Natural killer cell (primary cell): ENCODE data around the gene IKZF2. TPM values are rescaled to one million over a fixed set of nuclear protein-coding genes. Genes with fewer than 3 reads are reported as not detected.

Source experiments
- ATAC-seq, 3 donors: fragments of 150-1000 bp in 2 of 3; fragments of 200-7000 bp in 1 of 3; cut with Tn5 transposase; 1 replicate in 1 of 3; 2 replicates in 2 of 3; pipeline ENCODE4 v1.10.0; 2021; ENCODE audit warnings: mild to moderate bottlenecking in 2 of 3, moderate library complexity in 2 of 3
- DNase-seq, 2 donors: peaks; one replicate each; pipeline versions ENCODE4 v3.0.0 to v3.0.0-alpha.2; 2013 to 2021; ENCODE audit warnings: mixed read lengths in 1 of 2
- H3K27ac ChIP-seq: one replicate; pipeline ENCODE4 v1.5.1; 2013; ENCODE audit warnings: mild to moderate bottlenecking, low read length
- H3K27me3 ChIP-seq: one replicate; pipeline ENCODE4 v1.6.1; 2013; ENCODE audit warnings: low read length; ENCODE audit not compliant: control insufficient read depth, insufficient read depth
- H3K36me3 ChIP-seq: one replicate; pipeline ENCODE4 v1.6.1; 2013; ENCODE audit warnings: low read length; ENCODE audit not compliant: control insufficient read depth, insufficient read depth
- H3K4me1 ChIP-seq: one replicate; pipeline ENCODE4 v1.6.1; 2013; ENCODE audit warnings: low read length; ENCODE audit not compliant: control insufficient read depth, insufficient read depth
- H3K4me3 ChIP-seq: one replicate; pipeline ENCODE4 v1.5.1; 2013; ENCODE audit warnings: low read length
- H3K9me3 ChIP-seq: one replicate; pipeline ENCODE4 v1.6.1; 2013; ENCODE audit warnings: low read length; ENCODE audit not compliant: control insufficient read depth, insufficient read depth
- H3K27ac Mint-ChIP-seq, 2 donors: one replicate each; pipeline ENCODE4 v1.8.0; 2022; ENCODE audit warnings: mild to moderate bottlenecking in 2 of 2, mixed read lengths in 2 of 2, moderate library complexity in 1 of 2
- H3K27me3 Mint-ChIP-seq, 2 donors: one replicate each; pipeline ENCODE4 v1.8.0; 2022; ENCODE audit warnings: low read depth in 2 of 2, mixed read lengths in 2 of 2
- H3K36me3 Mint-ChIP-seq: one replicate; pipeline ENCODE4 v1.8.0; 2022; ENCODE audit warnings: mixed read lengths
- H3K4me1 Mint-ChIP-seq, 2 donors: one replicate each; pipeline ENCODE4 v1.8.0; 2022; ENCODE audit warnings: mixed read lengths in 2 of 2
- H3K4me3 Mint-ChIP-seq: one replicate; pipeline ENCODE4 v1.8.0; 2022; ENCODE audit warnings: mild to moderate bottlenecking, moderate library complexity, mixed read lengths
- H3K9me3 Mint-ChIP-seq, 2 donors: one replicate each; pipeline ENCODE4 v1.8.0; 2022; ENCODE audit warnings: mixed read lengths in 2 of 2
- CTCF ChIP-seq: fragments of 200-600 bp; IDR thresholded peaks from one replicate; pipeline ENCODE4 v1.8.0; 2022; ENCODE audit warnings: antibody characterized with exemption
- WGBS: methylation state at CpG from one replicate; pipeline ENCODE4 v1.1.7; 2013; ENCODE audit warnings: missing lambda C conversion rate; ENCODE audit not compliant: insufficient coverage; 5-methylcytosine and 5-hydroxymethylcytosine counted together
- intact Hi-C: fragments of 100-400 bp; cut with micrococcal nuclease; formaldehyde crosslinking; loops from one replicate; pipeline ENCODE4 v1.14.2; 2022
- total RNA-seq, 4 donors: library from RNA; stranded (reverse); fragments of 120-200 nt in 1 of 4; gene quantifications; one replicate each; pipeline versions ENCODE4 v1.2.3 to v1.2.4, GENCODE V29; 2013 to 2022

The IKZF2 gene
- total RNA-seq, 3 donors from 2014 or later (not counting 1 experiment from before 2014, with no cell fraction given), result 74.4 to 162 (median 133) TPM

- H3K4me1 Mint-ChIP-seq, result no peaks in the 10 kb centered on the region
- ATAC-seq (no peak), DNase-seq (no peak)
Measured at GRCh38 chr2:213164263-213164662, 12.9 kb upstream of the IKZF2 start.

GRCh38 chr2:213162516-213163118, 11.2 kb upstream of the IKZF2 start:
- intact Hi-C loops, result no loop called here
- no peak overlapping the region for H3K4me3 ChIP-seq
- Mint-ChIP-seq H3K9me3 (no peaks in the 10 kb centered on the region), H3K27me3 (no peaks in the 10 kb centered on the region), H3K4me3 (no peak overlapping the region), H3K36me3 (no peaks in the 10 kb centered on the region), H3K4me1 (no peaks in the 10 kb centered on the region), H3K27ac (no peak overlapping the region)
- DNase-seq, result no peak
- no peaks in the 10 kb centered on the region for H3K27me3 ChIP-seq
- no peak for TF ChIP-seq CTCF
- no peak for ATAC-seq
- H3K36me3 ChIP-seq, result no peaks in the 10 kb centered on the region
- H3K9me3 ChIP-seq, result no peaks in the 10 kb centered on the region
- H3K27ac ChIP-seq, result no peak overlapping the region
- WGBS, result no CpG with 5 or more reads among the region's 3 CpGs
- H3K4me1 ChIP-seq, result no peaks in the 10 kb centered on the region

More at GRCh38 chr2:213164263-213164662, 12.9 kb upstream of the IKZF2 start:
- no peaks in the 10 kb centered on the region for H3K9me3 Mint-ChIP-seq
- no peaks in the 10 kb centered on the region for H3K4me1 ChIP-seq
- H3K9me3 ChIP-seq, result no peaks in the 10 kb centered on the region
- no peak overlapping the region for H3K4me3 ChIP-seq
- H3K27me3 ChIP-seq, result no peaks in the 10 kb centered on the region
- H3K36me3 ChIP-seq, result no peaks in the 10 kb centered on the region
- no peaks in the 10 kb centered on the region for H3K36me3 Mint-ChIP-seq
- no peak overlapping the region for H3K4me3 Mint-ChIP-seq
- no peak for TF ChIP-seq CTCF
- H3K27ac ChIP-seq, result no peak overlapping the region
- H3K27me3 Mint-ChIP-seq, result peaks cover 0 to 3% of the 10 kb centered on the region in 2 donors
- H3K27ac Mint-ChIP-seq, result no peak overlapping the region
- intact Hi-C loops, result no loop called here

GRCh38 chr2:213161759-213162515, 10.5 kb upstream of the IKZF2 start:
- WGBS, result 88% methylated on average over 4 of the region's 5 CpGs
- H3K27me3 Mint-ChIP-seq, result no peaks in the 10 kb centered on the region
- H3K27me3 ChIP-seq, result no peaks in the 10 kb centered on the region
- TF ChIP-seq CTCF, result no peak
- no peak overlapping the region for H3K4me3 ChIP-seq
- no peaks in the 10 kb centered on the region for H3K4me1 ChIP-seq
- ATAC-seq, result no peak
- no peaks in the 10 kb centered on the region for H3K36me3 Mint-ChIP-seq
- H3K27ac Mint-ChIP-seq, result no peak overlapping the region
- H3K27ac ChIP-seq, result no peak overlapping the region
- no peak for DNase-seq
- no peaks in the 10 kb centered on the region for H3K9me3 ChIP-seq
- no peaks in the 10 kb centered on the region for H3K4me1 Mint-ChIP-seq
- no peaks in the 10 kb centered on the region for H3K36me3 ChIP-seq
- H3K9me3 Mint-ChIP-seq, result no peaks in the 10 kb centered on the region
- intact Hi-C loops, result no loop called here
- no peak overlapping the region for H3K4me3 Mint-ChIP-seq
